KOPT-K1 (cell line): ENCODE measurements around the gene AUTS2.
"Not testable (repeated sequence)": the region's sequence is repeated elsewhere in the genome, so short reads cannot be mapped to it uniquely, and the experiment has no call there.

ENCODE experiments used
- H3K27ac ChIP-seq: fragments of 200-600 bp; sonication (generic); 2 replicates; pipeline ENCODE4 v1.5.1; 2016; ENCODE audit warnings: antibody characterized with exemption, mild to moderate bottlenecking, low read depth, low read length; ENCODE audit not compliant: poor library complexity, severe bottlenecking
- H3K36me3 ChIP-seq: fragments of 200-600 bp; sonication (generic); 2 replicates; pipeline ENCODE4 v1.5.1; 2017; ENCODE audit warnings: antibody characterized with exemption, mild to moderate bottlenecking, low read length, moderate library complexity; ENCODE audit not compliant: insufficient read depth
- H3K9me3 ChIP-seq: fragments of 200-600 bp; sonication (generic); 2 replicates; pipeline ENCODE4 v1.5.1; 2017; ENCODE audit warnings: antibody characterized with exemption, low read length, mild to moderate bottlenecking; ENCODE audit not compliant: insufficient read depth, poor library complexity, severe bottlenecking

Gene AUTS2

DNA sequence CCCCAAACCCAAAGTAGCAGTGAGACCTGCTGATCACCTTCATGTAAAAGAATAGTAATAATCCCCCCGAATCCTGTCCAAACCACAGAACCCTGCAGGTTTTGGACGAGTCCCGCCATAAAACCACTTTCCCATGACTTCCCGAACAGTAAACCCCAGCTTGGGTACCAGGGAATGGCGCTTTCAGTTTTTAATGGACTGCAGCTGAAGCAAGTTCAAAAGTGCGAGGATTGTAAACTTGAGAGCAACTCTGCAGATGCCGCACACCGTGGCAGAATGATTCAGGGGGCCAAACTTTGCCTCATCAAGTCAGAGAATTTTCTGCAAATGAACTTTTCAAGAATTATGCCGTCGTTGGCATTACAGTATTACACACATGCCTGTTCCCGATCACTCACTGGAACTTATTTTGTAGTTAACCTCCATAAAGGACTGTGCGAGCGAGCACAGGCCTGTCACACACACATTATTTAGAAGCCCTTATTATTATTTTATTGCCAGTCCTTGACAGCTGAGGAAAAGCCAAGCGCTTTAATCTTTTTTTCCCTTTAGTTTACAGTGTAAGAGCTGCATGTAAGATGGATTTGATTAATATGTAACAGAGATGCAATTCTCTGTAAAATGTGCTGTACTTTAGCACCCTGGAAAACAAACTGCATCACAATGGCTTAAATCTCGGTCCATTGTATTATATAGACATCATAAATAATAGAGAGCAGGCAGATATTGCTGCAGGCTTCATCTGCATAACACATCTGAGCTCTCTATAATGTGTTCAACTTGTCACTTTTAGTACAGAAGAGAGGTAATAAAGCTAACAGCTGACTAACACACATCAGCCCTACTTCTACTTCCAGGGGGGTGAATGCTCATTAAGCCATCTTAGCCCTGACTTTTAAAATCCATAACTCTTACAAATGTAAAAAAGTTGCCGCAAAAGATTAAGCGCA lies 1040.2 kb downstream of the AUTS2 start:
- no peak overlapping the region for H3K27ac ChIP-seq
- H3K36me3 ChIP-seq: no peaks in the 10 kb centered on the region
- peaks cover 19% of the 10 kb centered on the region for H3K9me3 ChIP-seq

DNA sequence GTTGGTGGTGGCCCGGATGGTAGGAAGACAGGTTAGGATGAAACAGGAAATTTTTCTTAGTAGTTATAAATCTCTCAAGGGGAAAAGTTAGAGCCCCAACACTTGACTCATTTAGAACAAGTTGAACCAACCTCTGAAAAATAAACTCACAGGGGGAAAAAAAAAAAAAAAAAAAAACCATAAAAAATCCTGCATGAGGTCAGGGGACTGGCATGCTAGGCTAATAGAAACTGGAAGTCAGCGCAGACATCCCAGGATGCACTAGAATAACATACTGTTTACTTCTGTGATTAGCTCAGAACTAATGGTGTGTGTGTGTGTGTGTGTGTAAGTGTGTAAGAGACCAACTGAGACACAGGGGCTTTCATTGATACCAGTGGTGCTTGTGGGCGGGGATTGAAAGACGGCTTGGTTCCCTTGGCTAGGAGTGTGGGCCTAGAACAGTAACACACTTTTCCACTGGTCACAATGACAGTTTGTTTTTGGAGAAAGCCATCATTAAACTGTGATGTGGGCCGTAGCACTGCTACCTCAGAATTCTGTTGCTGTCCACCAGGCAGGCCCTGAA lies 1042.1 kb downstream of the AUTS2 start:
- Histone ChIP-seq H3K36me3 (no peaks in the 10 kb centered on the region), H3K9me3 (peaks cover 19% of the 10 kb centered on the region), H3K27ac (no peak overlapping the region)

DNA sequence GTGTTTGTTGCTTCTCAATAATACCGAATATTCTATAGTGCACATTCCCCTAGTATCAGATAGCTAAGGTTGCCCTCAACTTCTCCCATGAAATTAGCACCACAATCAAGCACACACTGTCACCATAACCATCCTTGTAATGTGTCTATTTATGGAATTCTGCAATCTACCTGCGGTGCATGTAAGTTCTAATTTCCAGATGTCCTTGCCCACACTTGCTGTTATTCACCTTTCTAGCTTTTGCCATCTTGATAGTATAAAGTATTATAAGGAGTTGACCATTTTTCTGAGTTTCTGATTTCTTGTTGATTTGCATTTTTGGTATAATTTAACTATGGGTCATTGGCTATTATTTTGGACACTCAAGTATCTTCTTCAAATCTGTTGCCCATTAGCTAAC lies 1043.6 kb downstream of the AUTS2 start:
- Histone ChIP-seq H3K27ac (no peak overlapping the region), H3K36me3 (no peaks in the 10 kb centered on the region), H3K9me3 (peaks cover 14% of the 10 kb centered on the region)

DNA sequence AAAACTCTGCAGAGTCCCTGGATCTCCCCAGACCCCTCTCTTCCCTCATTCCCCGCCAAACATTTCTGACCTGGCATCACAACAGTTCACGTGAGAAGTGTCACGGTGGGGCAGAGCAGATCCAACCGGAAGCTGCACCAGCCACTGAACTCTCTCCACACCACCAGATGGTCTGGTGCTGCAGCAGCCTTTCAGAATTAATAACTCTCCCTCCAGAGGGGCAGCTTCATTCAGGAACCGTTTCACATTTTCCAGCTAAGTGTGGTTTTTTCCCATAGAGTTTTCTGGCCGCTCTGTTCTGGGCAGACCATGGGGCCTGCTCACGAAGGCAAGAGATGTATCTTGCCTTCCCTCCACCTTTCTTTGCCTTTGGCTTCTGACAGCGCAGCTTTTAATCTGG lies 1047.0 kb downstream of the AUTS2 start:
- H3K27ac ChIP-seq: no peak overlapping the region
- no peaks in the 10 kb centered on the region for H3K36me3 ChIP-seq
- H3K9me3 ChIP-seq: peaks cover 14% of the 10 kb centered on the region

DNA sequence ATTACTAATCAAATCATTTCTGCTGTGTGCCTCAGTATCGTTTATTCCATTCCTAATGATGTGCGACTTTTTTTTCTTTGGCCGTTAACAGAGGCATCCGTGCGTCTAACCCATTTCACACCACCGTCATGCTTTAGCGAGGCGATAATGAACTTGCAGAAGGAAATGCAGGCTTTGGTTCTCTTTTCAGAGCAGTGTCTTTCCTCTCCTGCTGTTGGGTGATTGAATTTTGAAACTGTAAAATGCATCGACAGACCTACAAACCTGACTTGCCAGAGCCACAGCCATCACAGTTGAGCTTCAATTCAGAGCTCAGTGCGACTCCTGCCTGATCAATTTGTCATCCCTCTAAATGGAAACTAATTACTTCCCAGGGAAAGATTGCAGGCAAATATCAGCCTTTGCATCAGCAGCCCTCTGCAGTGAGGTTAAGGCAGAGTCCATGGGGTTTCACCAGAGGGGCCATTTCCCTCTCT lies 1047.6 kb downstream of the AUTS2 start:
- H3K36me3 ChIP-seq: no peaks in the 10 kb centered on the region
- no peak overlapping the region for H3K27ac ChIP-seq
- peaks cover 14% of the 10 kb centered on the region for H3K9me3 ChIP-seq

DNA sequence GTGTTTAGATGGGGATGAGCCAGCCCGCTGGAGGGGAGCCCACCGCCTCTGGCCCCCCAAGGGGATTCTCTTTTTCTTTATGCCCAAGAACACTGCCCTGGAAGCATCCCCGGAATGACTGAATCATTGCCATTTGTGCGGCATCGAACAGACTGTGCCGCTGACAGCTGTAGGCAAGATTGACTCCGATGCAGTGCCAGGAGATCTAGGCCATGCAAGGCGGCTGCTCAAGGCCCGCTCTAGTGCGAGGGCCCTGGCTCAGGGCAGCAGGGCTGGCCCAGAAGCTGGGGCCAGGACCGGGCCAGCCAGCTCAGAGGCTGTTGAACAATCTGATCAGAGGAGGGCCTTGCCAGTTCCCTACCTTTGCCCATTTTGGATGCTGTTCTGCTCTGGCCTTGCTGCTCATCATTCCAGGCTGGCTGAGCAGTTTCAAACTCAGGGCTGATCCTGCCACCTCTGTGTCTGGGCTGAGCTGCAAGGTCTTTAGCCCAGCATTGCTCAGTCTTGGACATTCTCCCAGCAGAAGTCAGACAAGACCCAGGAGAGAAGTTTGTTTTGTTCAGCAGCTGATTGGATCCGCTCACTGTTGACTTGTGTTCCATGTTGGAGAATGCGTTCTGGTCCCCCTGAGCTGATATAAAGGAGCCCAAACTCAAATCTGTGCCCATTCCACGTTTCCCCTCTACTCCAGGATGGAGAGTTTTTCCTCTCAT lies 1048.4 kb downstream of the AUTS2 start:
- Histone ChIP-seq H3K9me3 (peaks cover 11% of the 10 kb centered on the region), H3K36me3 (no peaks in the 10 kb centered on the region), H3K27ac (no peak overlapping the region)

DNA sequence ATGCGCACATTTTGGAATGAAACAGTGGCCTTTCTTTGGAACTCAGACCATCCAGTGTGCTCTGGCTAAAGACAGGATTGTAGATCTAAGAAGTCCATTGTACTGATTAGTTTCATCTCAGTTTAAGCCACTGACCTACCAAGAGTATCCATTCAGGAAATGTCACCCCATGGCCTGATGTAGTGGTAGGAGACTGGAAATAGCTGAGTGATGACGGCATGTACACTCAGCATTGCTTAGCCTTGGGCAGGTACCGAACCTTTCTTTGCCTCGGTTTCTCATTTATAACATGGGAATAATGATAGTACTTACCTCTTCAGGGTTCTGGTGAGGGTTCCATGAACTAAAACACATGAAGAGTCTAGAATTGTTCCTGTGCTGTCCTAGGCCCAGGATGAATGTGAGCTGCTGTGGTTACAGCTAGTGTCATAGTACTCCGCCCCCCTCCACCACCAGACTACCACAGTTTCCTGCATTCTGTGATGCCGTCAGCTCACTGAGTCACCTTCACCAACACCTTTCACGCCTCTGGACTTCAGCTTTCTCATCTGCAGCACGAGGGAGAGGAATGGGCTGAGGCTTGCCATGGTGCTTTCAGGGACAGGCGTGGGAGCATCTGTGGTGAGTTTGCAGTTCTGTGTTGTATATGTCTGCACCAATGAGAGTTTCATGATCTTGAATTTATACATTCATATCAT lies 1049.7 kb downstream of the AUTS2 start:
- no peaks in the 10 kb centered on the region for H3K36me3 ChIP-seq
- no peaks in the 10 kb centered on the region for H3K9me3 ChIP-seq
- H3K27ac ChIP-seq: no peak overlapping the region

DNA sequence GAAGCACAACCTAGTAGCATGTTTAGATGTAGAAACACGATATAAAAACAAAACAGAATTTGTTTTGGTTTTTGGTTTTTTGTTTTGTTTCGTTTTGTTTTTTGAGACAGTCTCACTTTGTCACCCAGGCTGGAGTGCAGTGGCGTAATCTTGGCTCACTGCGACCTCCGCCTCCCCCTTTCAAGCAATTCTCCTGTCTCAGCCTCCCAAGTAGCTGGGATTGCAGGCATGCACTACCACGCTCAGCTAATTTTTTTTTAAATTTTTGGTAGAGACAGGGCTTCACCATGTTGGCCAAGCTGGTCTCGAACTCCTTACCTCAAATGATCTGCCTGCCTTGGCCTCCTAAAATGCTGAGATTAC lies 1050.2 kb downstream of the AUTS2 start:
- not testable (repeated sequence) for H3K27ac ChIP-seq, H3K9me3 ChIP-seq, H3K36me3 ChIP-seq

DNA sequence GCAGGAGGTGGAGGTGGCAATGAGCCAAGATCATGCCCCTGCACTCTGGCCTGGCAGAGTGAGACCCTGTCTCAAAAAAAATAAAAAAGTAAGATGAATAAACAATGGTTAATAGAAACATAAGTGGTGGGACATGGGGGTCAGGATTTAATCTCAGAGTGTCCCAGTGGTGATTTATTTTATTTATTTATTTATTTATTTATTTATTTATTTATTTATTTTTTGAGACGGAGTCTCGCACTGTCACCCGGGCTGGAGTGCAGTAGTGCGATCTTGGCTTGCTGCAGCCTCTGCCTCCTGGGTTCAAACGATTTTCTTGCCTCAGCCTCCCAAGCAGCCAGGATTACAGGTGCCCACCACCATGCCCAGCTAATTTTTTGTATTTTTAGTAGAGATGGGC lies 1051.0 kb downstream of the AUTS2 start:
- Histone ChIP-seq H3K36me3 (no peaks in the 10 kb centered on the region), H3K27ac (no peak overlapping the region), H3K9me3 (no peaks in the 10 kb centered on the region)

DNA sequence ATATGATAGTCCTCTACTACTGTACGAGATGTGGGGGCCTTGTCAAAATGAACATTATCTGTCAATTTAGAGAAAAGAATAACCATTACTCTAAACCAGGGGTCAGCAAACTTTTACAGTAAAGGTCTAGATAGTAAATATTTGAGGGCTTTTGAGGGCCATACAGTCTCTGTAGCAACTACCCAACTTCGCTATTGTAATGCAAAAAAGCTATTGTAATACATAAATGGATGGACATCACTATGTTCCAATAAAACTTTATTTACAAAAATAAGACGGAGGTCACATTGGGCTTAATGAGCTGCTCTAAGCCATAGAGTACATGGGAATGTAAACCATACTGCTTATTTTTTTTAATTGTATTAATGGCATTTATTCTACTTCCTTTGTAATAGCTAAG lies 1055.9 kb downstream of the AUTS2 start:
- H3K36me3 ChIP-seq: no peaks in the 10 kb centered on the region
- H3K9me3 ChIP-seq: no peaks in the 10 kb centered on the region
- no peak overlapping the region for H3K27ac ChIP-seq

DNA sequence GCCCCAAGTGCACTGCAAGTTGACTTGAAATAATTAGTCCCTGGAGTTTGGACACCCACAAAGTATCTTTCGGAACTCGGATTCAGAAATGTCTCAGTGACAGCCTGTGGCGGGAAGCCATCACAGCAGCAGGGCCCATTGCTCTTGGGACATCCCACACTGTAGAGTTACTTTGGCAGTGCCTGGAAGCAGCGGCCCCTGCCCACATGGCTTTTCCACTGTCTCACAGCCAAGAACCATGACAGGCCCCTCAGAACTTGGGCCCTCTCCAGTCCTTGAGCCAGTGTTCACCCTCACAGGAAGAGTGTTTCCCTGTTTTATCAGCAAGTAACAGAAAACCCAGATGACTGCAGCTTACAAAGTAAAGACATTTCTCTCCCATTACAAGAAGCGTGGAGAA lies 1056.7 kb downstream of the AUTS2 start:
- no peaks in the 10 kb centered on the region for H3K9me3 ChIP-seq
- no peaks in the 10 kb centered on the region for H3K36me3 ChIP-seq

DNA sequence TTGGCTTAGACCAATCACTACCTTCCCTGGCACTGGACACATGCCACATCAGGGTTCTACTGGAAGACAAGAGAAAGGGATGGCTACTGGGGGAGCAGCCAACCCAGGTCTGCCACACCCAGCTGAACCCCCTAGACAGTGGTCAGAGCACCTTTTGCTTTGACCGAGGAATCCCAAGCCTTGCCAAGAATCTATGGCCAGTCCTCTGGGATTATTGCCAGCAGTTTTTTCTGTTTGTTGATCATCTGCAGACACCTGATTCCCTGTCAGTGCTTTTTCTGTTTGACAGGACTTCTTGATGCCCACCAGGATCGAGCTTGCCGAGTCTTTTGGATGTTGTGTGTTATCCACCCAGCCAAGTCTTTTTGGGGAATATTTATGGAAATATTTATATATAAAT lies 1057.4 kb downstream of the AUTS2 start:
- H3K36me3 ChIP-seq: no peaks in the 10 kb centered on the region
- no peak overlapping the region for H3K27ac ChIP-seq
- H3K9me3 ChIP-seq: no peaks in the 10 kb centered on the region

More for the DNA sequence above, 1056.7 kb downstream of the AUTS2 start:
- no peak overlapping the region for H3K27ac ChIP-seq

DNA sequence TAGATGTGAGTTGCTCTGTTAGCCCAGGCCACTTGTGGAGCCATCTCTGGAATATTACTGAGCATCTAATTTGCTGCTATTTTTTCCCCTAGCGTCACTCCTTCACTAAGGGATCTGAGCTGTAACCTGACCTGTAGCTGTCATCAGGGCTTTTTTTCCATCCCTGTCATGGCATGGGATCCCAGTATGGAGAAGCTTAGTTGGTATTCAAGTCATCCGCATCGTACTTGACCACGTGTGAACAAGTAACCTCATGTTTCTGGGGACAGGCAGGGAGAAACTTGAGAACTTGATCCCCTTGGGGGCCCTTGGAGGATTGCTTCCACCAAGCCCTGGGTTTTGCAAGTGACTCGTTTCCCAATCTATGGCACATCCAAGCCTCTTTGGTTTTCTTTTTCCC lies 1059.3 kb downstream of the AUTS2 start:
- Histone ChIP-seq H3K9me3 (no peaks in the 10 kb centered on the region), H3K36me3 (no peaks in the 10 kb centered on the region), H3K27ac (no peak overlapping the region)

DNA sequence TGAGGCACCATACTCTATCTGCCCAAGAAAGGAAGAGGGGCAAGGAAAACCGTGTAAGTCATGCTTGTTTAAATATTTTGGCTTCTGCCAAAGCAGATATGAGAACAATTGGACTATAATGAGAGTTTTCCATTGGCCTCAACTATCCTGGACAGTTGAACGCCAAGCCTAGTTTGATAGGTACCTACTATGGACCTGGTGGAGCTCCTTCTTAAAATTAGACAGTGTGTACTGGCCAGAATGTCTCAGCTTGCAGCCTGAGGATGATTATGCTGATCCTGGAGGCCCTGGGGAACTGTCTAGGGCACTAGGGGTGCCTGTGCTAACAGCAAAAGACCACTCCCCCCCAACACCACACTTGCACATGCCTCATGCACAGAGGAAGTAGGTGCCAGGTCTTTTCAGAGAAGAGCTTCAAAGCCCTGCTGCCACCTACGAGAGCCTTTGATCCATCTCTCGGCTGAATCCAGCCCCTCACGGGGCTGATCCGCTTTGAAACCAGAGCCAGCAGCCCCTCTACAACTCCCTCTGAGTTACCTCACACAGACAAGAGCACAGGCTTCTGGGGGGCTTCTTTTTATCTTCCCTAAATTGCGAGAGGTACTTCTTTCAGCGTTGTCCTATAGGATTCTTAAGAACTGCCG lies 1059.8 kb downstream of the AUTS2 start:
- Histone ChIP-seq H3K36me3 (no peaks in the 10 kb centered on the region), H3K9me3 (no peaks in the 10 kb centered on the region), H3K27ac (no peak overlapping the region)
